Suppressor macrophage (primary cell): ENCODE results near the gene LAG3.

Experiments
- DNase-seq, 4 experiments: peaks; one replicate each; pipeline ENCODE4 v3.0.0-alpha.2; 2020 to 2022

Gene LAG3

GRCh38 chr12:6772726-6773589 is 638 bp downstream of the LAG3 start:
- DNase-seq, result no peak

- DNase-seq, result no peak
Measured at GRCh38 chr12:6773590-6774351, 1.5 kb downstream of the LAG3 start.

GRCh38 chr12:6774499-6775062 is 2.3 kb downstream of the LAG3 start:
- DNase-seq, result no peak

GRCh38 chr12:6775185-6776174 is 3.2 kb downstream of the LAG3 start:
- DNase-seq, result no peak

GRCh38 chr12:6777386-6777785 is 5.1 kb downstream of the LAG3 start:
- DNase-seq, result no peak

- peak in 2 of 4 experiments; percentile 45 for DNase-seq
Measured at GRCh38 chr12:6778217-6778573, 5.9 kb downstream of the LAG3 start.

- peak; percentile 92 to 97 (median 96) for DNase-seq
Measured at GRCh38 chr12:6778574-6779550, 6.5 kb downstream of the LAG3 start.

GRCh38 chr12:6779708-6780432 is 7.5 kb downstream of the LAG3 start:
- DNase-seq, result peak; percentile 44 to 65 (median 56)

- DNase-seq, result no peak
Measured at GRCh38 chr12:6780573-6780972, 8.3 kb downstream of the LAG3 start.

- DNase-seq, result no peak
Measured at GRCh38 chr12:6782119-6782518, 9.8 kb downstream of the LAG3 start.

- no peak for DNase-seq
Measured at GRCh38 chr12:6782850-6783566, 10.7 kb downstream of the LAG3 start.

- no peak for DNase-seq
Measured at GRCh38 chr12:6783828-6784227, 11.5 kb downstream of the LAG3 start.

- peak in 2 of 4 experiments; percentile 41 to 43 for DNase-seq
Measured at GRCh38 chr12:6784296-6784695, 12.0 kb downstream of the LAG3 start.

GRCh38 chr12:6784761-6785160 is 12.4 kb downstream of the LAG3 start:
- DNase-seq, result peak in 1 of 4 experiments; percentile 46

GRCh38 chr12:6786416-6787094 is 14.2 kb downstream of the LAG3 start:
- DNase-seq, result no peak

- DNase-seq, result peak in 1 of 4 experiments; percentile 43
Measured at GRCh38 chr12:6787309-6787708, 15.0 kb downstream of the LAG3 start.

- DNase-seq, result peak; percentile 92 to 96 (median 94)
Measured at GRCh38 chr12:6788972-6789924, 16.9 kb downstream of the LAG3 start, which contains the start of gene CD4. TSS of gene CD4 (plus strand) at chr12:6789528. CDS start at chr12:6800139, 10,611 bp downstream.
